ENCODE data around the gene RAD51B. TPM values are rescaled to one million over a fixed set of nuclear protein-coding genes. Genes with fewer than 3 reads are reported as not detected.
A peak's percentile ranks its signal among the peaks of the same experiment; 100 is the strongest.

Gene RAD51B
- total and polyA plus RNA-seq, 4 donors = 2.8 to 39.6 (median 13.3) TPM; not detected in 1

DNA sequence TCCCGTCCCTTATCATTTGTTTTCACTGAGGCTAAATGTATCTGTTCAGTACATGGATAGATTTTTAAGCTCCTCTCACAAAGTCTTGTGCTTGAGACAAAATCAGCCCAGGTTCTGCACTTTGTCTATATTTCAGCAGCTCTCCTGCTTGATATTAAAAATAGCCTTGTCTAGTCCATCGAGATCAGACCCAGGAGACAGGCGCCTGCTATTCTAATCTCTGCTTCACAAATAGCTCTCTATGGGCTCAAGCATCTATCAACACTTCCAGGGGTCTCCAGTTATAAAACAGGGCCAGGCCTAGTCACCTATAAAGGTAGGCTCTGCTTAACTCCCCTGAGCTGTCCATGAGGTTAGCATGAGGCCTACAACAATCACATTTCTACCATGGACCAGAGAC is 910.8 kb downstream of the RAD51B start:
- DNase-seq = no peak
- H3K27ac ChIP-seq (ENCODE audit: low read depth in 1 of 2, low read length in 2 of 2) = no peak overlapping the region
- no peaks in the 10 kb centered on the region for H3K27me3 ChIP-seq (ENCODE audit: control insufficient read depth in 1 of 2, insufficient read depth in 2 of 2, low read length in 1 of 2)
- ATAC-seq (ENCODE audit: low FRiP score) = no peak
- no peaks in the 10 kb centered on the region for H3K36me3 ChIP-seq (ENCODE audit: control insufficient read depth in 1 of 2, insufficient read depth in 2 of 2, low read length in 1 of 2)
- 87 to 88% methylated on average over 3 of the region's 3 CpGs for WGBS, 2 donors
- no peak overlapping the region for H3K4me3 ChIP-seq (ENCODE audit: low read length in 2 of 2)
- intact Hi-C loops (cut with DNase I) = no loop called here
- H3K4me1 ChIP-seq (ENCODE audit: control insufficient read depth in 1 of 2, insufficient read depth in 2 of 2, low read length in 2 of 2) = no peaks in the 10 kb centered on the region
- H3K9me3 ChIP-seq (ENCODE audit: control insufficient read depth, low read length) = no peaks in the 10 kb centered on the region

DNA sequence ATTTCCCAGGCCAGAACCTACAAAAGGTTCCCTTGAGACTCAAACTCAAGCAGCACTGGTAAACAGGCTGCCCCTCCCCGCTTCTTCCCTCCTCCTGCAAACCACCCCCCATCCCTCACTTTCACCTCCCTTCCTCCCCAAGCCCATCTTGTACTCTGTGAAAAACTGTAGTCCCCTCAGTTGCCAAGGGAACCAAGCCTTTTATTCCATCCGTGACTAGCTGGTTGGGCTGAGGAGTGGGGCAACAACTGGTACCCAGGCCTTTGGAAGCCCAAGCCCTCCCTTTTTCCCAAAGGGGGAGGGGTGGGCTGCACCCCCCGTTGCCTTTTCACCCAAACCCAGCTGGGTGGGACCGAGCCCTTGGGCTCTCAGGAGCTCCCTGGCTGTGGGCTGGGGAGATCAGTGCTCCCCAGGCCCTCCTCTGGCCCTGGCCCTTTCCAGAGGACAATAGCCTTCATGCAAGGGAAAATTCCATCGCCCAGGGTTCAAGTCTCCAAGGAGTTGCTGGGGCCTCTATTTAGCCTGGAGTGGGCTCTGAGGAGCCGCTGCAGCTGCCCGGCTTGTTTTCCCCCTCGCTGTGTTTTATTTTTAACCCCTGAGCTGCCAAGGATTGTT is 911.3 kb downstream of the RAD51B start:
- Histone ChIP-seq H3K27me3 (ENCODE audit: control insufficient read depth in 1 of 2, insufficient read depth in 2 of 2, low read length in 1 of 2) (no peaks in the 10 kb centered on the region), H3K4me3 (ENCODE audit: low read length in 2 of 2) (no peak overlapping the region), H3K4me1 (ENCODE audit: control insufficient read depth in 1 of 2, insufficient read depth in 2 of 2, low read length in 2 of 2) (peaks cover 0 to under 1% of the 10 kb centered on the region in 2 donors), H3K9me3 (ENCODE audit: control insufficient read depth, low read length) (no peaks in the 10 kb centered on the region), H3K27ac (ENCODE audit: low read depth in 1 of 2, low read length in 2 of 2) (no peak overlapping the region), H3K36me3 (ENCODE audit: control insufficient read depth in 1 of 2, insufficient read depth in 2 of 2, low read length in 1 of 2) (no peaks in the 10 kb centered on the region)
- DNase-seq = no peak
- intact Hi-C loops (cut with DNase I) = no loop called here
- WGBS, 2 donors = 53 to 59% methylated on average over 8 of the region's 8 CpGs
- ATAC-seq (ENCODE audit: low FRiP score) = no peak

DNA sequence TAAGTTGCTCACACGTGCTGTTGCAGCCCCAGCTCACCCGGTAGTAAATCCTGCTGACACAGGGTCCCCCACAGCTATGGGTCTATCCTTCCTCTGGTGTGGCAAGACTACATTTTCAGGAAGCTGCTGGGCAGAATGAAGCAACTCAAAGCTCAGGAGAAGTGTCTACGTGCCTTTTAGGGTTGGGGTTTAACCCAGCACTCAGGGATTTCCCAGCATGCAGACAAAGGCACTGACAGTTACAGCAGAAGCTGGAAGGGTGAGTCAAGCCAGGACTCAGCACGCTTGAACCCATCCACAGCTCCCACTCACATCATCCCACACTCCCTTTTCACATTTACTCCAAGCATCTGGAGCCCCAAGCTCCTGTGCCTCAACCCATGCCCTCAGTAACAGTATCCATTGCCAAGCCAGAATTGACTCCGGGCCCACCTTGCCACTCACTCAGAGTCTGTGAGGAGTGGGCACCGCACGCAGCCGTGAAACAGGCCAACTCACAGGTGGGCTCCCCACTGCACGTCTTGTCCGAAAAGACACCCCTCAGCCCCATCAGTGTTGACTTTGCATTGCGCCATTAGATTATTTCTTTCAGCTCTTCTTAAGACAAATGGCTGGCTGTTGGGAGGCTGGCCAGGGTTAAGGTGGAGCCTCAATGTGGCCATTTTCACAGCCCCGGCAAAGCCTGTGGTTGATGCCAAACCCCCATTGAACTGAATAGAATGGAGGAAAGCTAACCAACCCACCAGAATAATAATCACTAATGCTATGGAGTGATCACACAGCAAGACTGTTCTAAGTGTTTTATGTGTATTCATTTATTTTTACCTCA is 913.7 kb downstream of the RAD51B start:
- H3K27me3 ChIP-seq (ENCODE audit: control insufficient read depth in 1 of 2, insufficient read depth in 2 of 2, low read length in 1 of 2) = no peaks in the 10 kb centered on the region
- intact Hi-C loops (cut with DNase I) = no loop called here
- H3K9me3 ChIP-seq (ENCODE audit: control insufficient read depth, low read length) = no peaks in the 10 kb centered on the region
- H3K4me3 ChIP-seq (ENCODE audit: low read length in 2 of 2) = no peak overlapping the region
- peaks cover 0 to 3% of the 10 kb centered on the region in 2 donors for H3K4me1 ChIP-seq (ENCODE audit: control insufficient read depth in 1 of 2, insufficient read depth in 2 of 2, low read length in 2 of 2)
- 86 to 94% methylated on average over 12 of the region's 12 CpGs for WGBS, 2 donors
- DNase-seq (peak in 1 of 2 donors; percentile 75), ATAC-seq (ENCODE audit: low FRiP score) (peak; percentile 12)
- H3K36me3 ChIP-seq (ENCODE audit: control insufficient read depth in 1 of 2, insufficient read depth in 2 of 2, low read length in 1 of 2) = no peaks in the 10 kb centered on the region
- H3K27ac ChIP-seq (ENCODE audit: low read depth in 1 of 2, low read length in 2 of 2) = no peak overlapping the region

DNA sequence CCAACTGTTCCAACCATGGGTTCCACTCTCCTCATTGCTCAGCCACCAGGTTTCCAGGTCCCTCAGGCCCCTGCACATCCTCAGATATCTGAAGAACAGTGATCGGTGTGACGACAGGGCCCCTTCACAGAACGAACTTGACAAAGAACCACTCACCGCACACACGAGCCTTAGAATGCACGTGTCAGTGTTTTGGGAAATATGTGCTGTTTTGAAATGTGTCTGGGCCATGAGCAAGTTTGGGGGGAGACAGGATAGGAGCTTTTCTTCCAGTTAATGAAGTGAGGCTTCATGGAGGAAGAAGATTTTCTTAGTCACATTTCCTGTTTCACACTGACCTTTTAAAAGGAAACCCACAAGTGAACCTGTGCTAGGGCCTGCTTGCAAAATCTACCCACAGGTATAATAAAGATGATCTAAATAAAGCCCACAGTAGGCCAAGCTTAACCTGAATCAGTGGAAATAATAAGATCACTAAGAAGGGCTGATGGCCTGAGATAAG is 914.7 kb downstream of the RAD51B start:
- H3K27ac ChIP-seq (ENCODE audit: low read depth in 1 of 2, low read length in 2 of 2) = no peak overlapping the region
- H3K36me3 ChIP-seq (ENCODE audit: control insufficient read depth in 1 of 2, insufficient read depth in 2 of 2, low read length in 1 of 2) = no peaks in the 10 kb centered on the region
- H3K4me3 ChIP-seq (ENCODE audit: low read length in 2 of 2) = no peak overlapping the region
- no peaks in the 10 kb centered on the region for H3K27me3 ChIP-seq (ENCODE audit: control insufficient read depth in 1 of 2, insufficient read depth in 2 of 2, low read length in 1 of 2)
- no peaks in the 10 kb centered on the region for H3K9me3 ChIP-seq (ENCODE audit: control insufficient read depth, low read length)
- intact Hi-C loops (cut with DNase I) = no loop called here
- ATAC-seq (ENCODE audit: low FRiP score) (no peak), DNase-seq (no peak)
- WGBS, 2 donors = 95 to 97% methylated on average over 6 of the region's 6 CpGs
- peaks cover 0 to 3% of the 10 kb centered on the region in 2 donors for H3K4me1 ChIP-seq (ENCODE audit: control insufficient read depth in 1 of 2, insufficient read depth in 2 of 2, low read length in 2 of 2)

DNA sequence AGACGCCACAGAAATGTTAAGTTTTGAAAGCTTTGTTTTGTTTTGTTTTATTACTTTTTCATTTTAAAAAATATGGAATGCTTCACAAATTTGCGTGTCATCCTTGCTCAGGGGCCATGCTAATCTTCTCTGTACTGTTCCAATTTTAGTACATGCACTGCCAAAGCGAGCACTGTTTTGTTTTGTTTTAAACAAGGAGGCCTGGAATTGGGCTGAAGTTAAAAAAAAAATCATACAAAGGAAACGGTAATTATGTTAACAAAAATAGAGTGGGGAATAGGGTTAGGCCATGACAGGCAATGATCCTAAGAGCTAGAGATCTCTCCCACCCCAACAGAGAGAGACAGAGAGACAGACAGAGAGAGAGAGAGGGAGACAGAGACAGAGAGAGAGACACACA is 916.3 kb downstream of the RAD51B start:
- WGBS, 2 donors = 11 to 15% methylated on average over 4 of the region's 4 CpGs
- no peak for DNase-seq
- ATAC-seq (ENCODE audit: low FRiP score) = no peak
- H3K9me3 ChIP-seq (ENCODE audit: control insufficient read depth, low read length) = no peaks in the 10 kb centered on the region
- H3K4me3 ChIP-seq (ENCODE audit: low read length in 2 of 2) = no peak overlapping the region
- peaks cover 0 to 3% of the 10 kb centered on the region in 2 donors for H3K4me1 ChIP-seq (ENCODE audit: control insufficient read depth in 1 of 2, insufficient read depth in 2 of 2, low read length in 2 of 2)
- H3K27ac ChIP-seq (ENCODE audit: low read depth in 1 of 2, low read length in 2 of 2) = peak overlapping the region in 1 of 2 donors; percentile 73
- H3K27me3 ChIP-seq (ENCODE audit: control insufficient read depth in 1 of 2, insufficient read depth in 2 of 2, low read length in 1 of 2) = no peaks in the 10 kb centered on the region
- H3K36me3 ChIP-seq (ENCODE audit: control insufficient read depth in 1 of 2, insufficient read depth in 2 of 2, low read length in 1 of 2) = no peaks in the 10 kb centered on the region
- intact Hi-C loops (cut with DNase I) = no loop called here

DNA sequence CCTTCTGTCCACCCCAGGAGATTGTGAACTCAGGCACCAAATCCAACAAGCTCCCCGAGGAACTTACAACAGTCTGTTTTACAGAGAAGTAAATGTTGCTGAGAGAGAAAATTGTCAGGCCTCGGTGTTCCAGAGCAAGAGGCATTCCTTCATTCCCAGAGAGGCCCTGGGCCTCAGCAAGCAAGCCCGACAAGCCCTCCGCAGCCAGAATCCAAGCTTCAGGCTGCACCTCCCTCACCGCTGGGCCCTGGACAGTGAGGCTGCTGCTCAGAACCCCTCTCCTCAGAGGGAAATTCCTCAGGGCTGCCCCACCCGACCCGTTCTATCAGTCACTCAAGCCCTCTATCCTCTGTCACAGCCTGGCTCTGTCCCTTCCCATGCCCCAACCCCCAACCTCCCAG is 916.9 kb downstream of the RAD51B start:
- WGBS, 2 donors = 23 to 26% methylated on average over 7 of the region's 7 CpGs
- peaks cover 0 to 3% of the 10 kb centered on the region in 2 donors for H3K4me1 ChIP-seq (ENCODE audit: control insufficient read depth in 1 of 2, insufficient read depth in 2 of 2, low read length in 2 of 2)
- no peak overlapping the region for H3K4me3 ChIP-seq (ENCODE audit: low read length in 2 of 2)
- peak; percentile 40 for ATAC-seq (ENCODE audit: low FRiP score)
- peak overlapping the region in 1 of 2 donors; percentile 73 for H3K27ac ChIP-seq (ENCODE audit: low read depth in 1 of 2, low read length in 2 of 2)
- intact Hi-C loops (cut with DNase I) = no loop called here
- H3K36me3 ChIP-seq (ENCODE audit: control insufficient read depth in 1 of 2, insufficient read depth in 2 of 2, low read length in 1 of 2) = no peaks in the 10 kb centered on the region
- H3K27me3 ChIP-seq (ENCODE audit: control insufficient read depth in 1 of 2, insufficient read depth in 2 of 2, low read length in 1 of 2) = no peaks in the 10 kb centered on the region
- DNase-seq = no peak
- no peaks in the 10 kb centered on the region for H3K9me3 ChIP-seq (ENCODE audit: control insufficient read depth, low read length)

DNA sequence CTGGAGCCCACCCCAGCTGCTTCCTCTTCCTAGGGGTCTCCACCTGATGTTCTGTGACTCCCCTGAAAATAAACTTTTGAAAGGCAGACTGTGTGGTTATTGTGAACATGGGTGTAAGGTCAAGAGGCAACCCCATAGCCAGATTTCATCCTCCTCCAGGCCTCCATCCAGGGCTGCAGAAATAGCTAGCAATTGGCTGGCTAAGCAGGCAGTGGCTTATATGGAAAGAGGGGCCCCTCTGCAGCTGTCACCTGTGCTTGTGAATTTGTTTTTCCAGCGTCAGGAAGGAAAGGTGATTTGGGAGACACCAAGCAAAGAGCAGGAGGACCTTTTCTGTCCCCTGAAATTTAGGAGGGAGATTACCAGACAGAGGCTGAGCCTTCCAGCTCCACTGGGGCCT is 917.5 kb downstream of the RAD51B start:
- H3K27ac ChIP-seq (ENCODE audit: low read depth in 1 of 2, low read length in 2 of 2) = no peak overlapping the region
- WGBS, 2 donors = 94 to 99% methylated on average over 1 of the region's 1 CpG
- ATAC-seq (ENCODE audit: low FRiP score) = no peak
- intact Hi-C loops (cut with DNase I) = no loop called here
- H3K4me1 ChIP-seq (ENCODE audit: control insufficient read depth in 1 of 2, insufficient read depth in 2 of 2, low read length in 2 of 2) = peaks cover 0 to 3% of the 10 kb centered on the region in 2 donors
- H3K9me3 ChIP-seq (ENCODE audit: control insufficient read depth, low read length) = no peaks in the 10 kb centered on the region
- no peak for DNase-seq
- no peak overlapping the region for H3K4me3 ChIP-seq (ENCODE audit: low read length in 2 of 2)
- no peaks in the 10 kb centered on the region for H3K36me3 ChIP-seq (ENCODE audit: control insufficient read depth in 1 of 2, insufficient read depth in 2 of 2, low read length in 1 of 2)
- H3K27me3 ChIP-seq (ENCODE audit: control insufficient read depth in 1 of 2, insufficient read depth in 2 of 2, low read length in 1 of 2) = no peaks in the 10 kb centered on the region

DNA sequence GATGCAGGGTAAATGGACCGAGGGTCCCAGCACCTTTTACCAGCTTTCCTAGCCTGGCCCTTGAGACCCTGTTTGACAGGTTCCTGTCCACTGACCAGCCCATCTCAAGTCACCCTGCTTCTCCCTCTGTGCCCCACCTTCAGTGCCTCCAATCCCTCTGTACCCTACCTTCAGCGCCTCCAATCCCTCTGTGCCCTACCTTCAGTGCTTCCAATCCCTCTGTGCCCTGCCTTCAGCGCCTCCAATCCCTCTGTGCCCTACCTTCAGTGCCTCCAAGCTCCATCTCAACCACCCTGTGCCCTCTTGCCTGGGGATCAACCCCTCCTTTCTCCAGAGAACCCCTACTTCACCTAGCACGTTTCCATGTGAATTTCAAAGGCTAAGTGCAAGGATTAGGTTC is 919.0 kb downstream of the RAD51B start:
- DNase-seq = no peak
- no peaks in the 10 kb centered on the region for H3K36me3 ChIP-seq (ENCODE audit: control insufficient read depth in 1 of 2, insufficient read depth in 2 of 2, low read length in 1 of 2)
- H3K27me3 ChIP-seq (ENCODE audit: control insufficient read depth in 1 of 2, insufficient read depth in 2 of 2, low read length in 1 of 2) = no peaks in the 10 kb centered on the region
- no peak overlapping the region for H3K4me3 ChIP-seq (ENCODE audit: low read length in 2 of 2)
- peaks cover 0 to 3% of the 10 kb centered on the region in 2 donors for H3K4me1 ChIP-seq (ENCODE audit: control insufficient read depth in 1 of 2, insufficient read depth in 2 of 2, low read length in 2 of 2)
- no peaks in the 10 kb centered on the region for H3K9me3 ChIP-seq (ENCODE audit: control insufficient read depth, low read length)
- intact Hi-C loops (cut with DNase I) = no loop called here
- ATAC-seq (ENCODE audit: low FRiP score) = no peak
- no peak overlapping the region for H3K27ac ChIP-seq (ENCODE audit: low read depth in 1 of 2, low read length in 2 of 2)
- WGBS, 2 donors = 91 to 97% methylated on average over 4 of the region's 4 CpGs

DNA sequence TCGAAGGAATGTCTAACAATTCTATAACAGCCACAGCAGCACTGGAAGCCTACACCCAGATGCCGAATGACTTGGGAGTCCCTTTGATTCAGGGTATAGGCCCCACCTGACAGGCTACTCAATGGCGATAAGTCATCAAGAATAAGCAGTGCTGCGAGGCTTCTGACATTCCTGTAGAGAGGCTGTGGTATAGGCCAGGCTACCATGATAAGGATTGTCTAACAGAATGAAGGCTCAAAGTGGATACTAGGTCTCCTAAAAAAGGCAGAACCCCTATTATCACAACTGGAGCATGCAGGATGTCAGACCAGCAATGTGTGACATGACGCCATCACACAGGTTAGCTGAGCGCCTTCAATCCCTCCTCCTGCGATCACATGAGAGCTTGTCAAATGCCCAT is 920.1 kb downstream of the RAD51B start:
- ATAC-seq (ENCODE audit: low FRiP score) (no peak), DNase-seq (no peak)
- WGBS, 2 donors = 98 to 99% methylated on average over 7 of the region's 7 CpGs
- Histone ChIP-seq H3K4me3 (ENCODE audit: low read length in 2 of 2) (no peak overlapping the region), H3K9me3 (ENCODE audit: control insufficient read depth, low read length) (no peaks in the 10 kb centered on the region), H3K4me1 (ENCODE audit: control insufficient read depth in 1 of 2, insufficient read depth in 2 of 2, low read length in 2 of 2) (peaks cover 0 to 3% of the 10 kb centered on the region in 2 donors), H3K36me3 (ENCODE audit: control insufficient read depth in 1 of 2, insufficient read depth in 2 of 2, low read length in 1 of 2) (no peaks in the 10 kb centered on the region), H3K27ac (ENCODE audit: low read depth in 1 of 2, low read length in 2 of 2) (no peak overlapping the region), H3K27me3 (ENCODE audit: control insufficient read depth in 1 of 2, insufficient read depth in 2 of 2, low read length in 1 of 2) (no peaks in the 10 kb centered on the region)
- intact Hi-C loops (cut with DNase I) = no loop called here

All from aorta (tissue), 5 donors.